ES-I3 (cell line): ENCODE measurements around the gene TPD52L2.
A peak's percentile ranks its signal among the peaks of the same experiment; 100 is the strongest.
"Not testable (repeated sequence)": the region's sequence is repeated elsewhere in the genome, so short reads cannot be mapped to it uniquely, and the experiment has no call there.

Source experiments
- H3K36me3 ChIP-seq: 2 replicates; pipeline ENCODE4 v1.6.1; 2013; ENCODE audit warnings: mild to moderate bottlenecking, low read length, control low read depth, moderate library complexity; ENCODE audit not compliant: insufficient read depth
- H3K4me1 ChIP-seq: 2 replicates; pipeline ENCODE4 v1.6.1; 2013; ENCODE audit warnings: mild to moderate bottlenecking, control low read depth, low read length; ENCODE audit not compliant: insufficient read depth
- H3K9ac ChIP-seq: 2 replicates; pipeline ENCODE4 v1.6.1; 2013; ENCODE audit warnings: low read depth, mild to moderate bottlenecking, low read length, moderate library complexity
- H3K9me3 ChIP-seq: 2 replicates; pipeline ENCODE4 v1.6.1; 2013; ENCODE audit warnings: mild to moderate bottlenecking, low read length, moderate library complexity; ENCODE audit not compliant: control insufficient read depth, insufficient read depth

Gene TPD52L2

GRCh38 chr20:63844511-63844991 is 20.5 kb upstream of the TPD52L2 start:
- no peaks in the 10 kb centered on the region for H3K9me3 ChIP-seq
- no peaks in the 10 kb centered on the region for H3K36me3 ChIP-seq
- peaks cover 18% of the 10 kb centered on the region for H3K4me1 ChIP-seq
- H3K9ac ChIP-seq, result no peak overlapping the region

- peaks cover 18% of the 10 kb centered on the region for H3K4me1 ChIP-seq
- H3K36me3 ChIP-seq, result no peaks in the 10 kb centered on the region
- no peaks in the 10 kb centered on the region for H3K9me3 ChIP-seq
- peak overlapping the region; percentile 67 for H3K9ac ChIP-seq
These were observed 18.8 kb upstream of the TPD52L2 start for GRCh38 chr20:63846128-63846771.

- H3K9me3 ChIP-seq, result no peaks in the 10 kb centered on the region
- peak overlapping the region; percentile 67 for H3K9ac ChIP-seq
- H3K4me1 ChIP-seq, result peaks cover 18% of the 10 kb centered on the region
- H3K36me3 ChIP-seq, result no peaks in the 10 kb centered on the region
These were observed 18.2 kb upstream of the TPD52L2 start for GRCh38 chr20:63846888-63847236.

- Histone ChIP-seq H3K4me1 (peaks cover 18% of the 10 kb centered on the region), H3K9me3 (no peaks in the 10 kb centered on the region), H3K36me3 (no peaks in the 10 kb centered on the region), H3K9ac (peak overlapping the region; percentile 28)
These were observed 17.6 kb upstream of the TPD52L2 start for GRCh38 chr20:63847237-63848002.

GRCh38 chr20:63848003-63848911 is 16.8 kb upstream of the TPD52L2 start:
- no peaks in the 10 kb centered on the region for H3K36me3 ChIP-seq
- no peaks in the 10 kb centered on the region for H3K9me3 ChIP-seq
- H3K4me1 ChIP-seq, result peaks cover 18% of the 10 kb centered on the region
- peak overlapping the region; percentile 28 for H3K9ac ChIP-seq

GRCh38 chr20:63850689-63851547 is 14.2 kb upstream of the TPD52L2 start:
- Histone ChIP-seq H3K4me1 (peaks cover 30% of the 10 kb centered on the region), H3K9ac (no peak overlapping the region), H3K9me3 (no peaks in the 10 kb centered on the region), H3K36me3 (no peaks in the 10 kb centered on the region)

- H3K4me1 ChIP-seq, result peaks cover 30% of the 10 kb centered on the region
These were observed 13.5 kb upstream of the TPD52L2 start for GRCh38 chr20:63851548-63851943.

GRCh38 chr20:63853733-63854068 is 11.4 kb upstream of the TPD52L2 start:
- H3K9ac ChIP-seq, H3K9me3 ChIP-seq, H3K36me3 ChIP-seq: not testable (repeated sequence)
- peaks cover 16% of the 10 kb centered on the region; the same call in 1 of the 2 replicates for H3K4me1 ChIP-seq

More at GRCh38 chr20:63851548-63851943, 13.5 kb upstream of the TPD52L2 start:
- H3K36me3 ChIP-seq, H3K9ac ChIP-seq, H3K9me3 ChIP-seq: not testable (repeated sequence)

GRCh38 chr20:63854069-63854765 is 10.9 kb upstream of the TPD52L2 start:
- H3K9ac ChIP-seq, result peak overlapping the region; percentile 47
- H3K9me3 ChIP-seq, result no peaks in the 10 kb centered on the region
- H3K4me1 ChIP-seq, result peaks cover 20% of the 10 kb centered on the region; the same call in 1 of the 2 replicates
- H3K36me3 ChIP-seq, result no peaks in the 10 kb centered on the region

- no peaks in the 10 kb centered on the region for H3K9me3 ChIP-seq
- H3K9ac ChIP-seq, result peak overlapping the region; percentile 47
- peaks cover 26% of the 10 kb centered on the region; the same call in 1 of the 2 replicates for H3K4me1 ChIP-seq
- no peaks in the 10 kb centered on the region for H3K36me3 ChIP-seq
These were observed 10.2 kb upstream of the TPD52L2 start for GRCh38 chr20:63854766-63855362.

- Histone ChIP-seq H3K9ac (peak overlapping the region; percentile 47), H3K4me1 (peaks cover 26% of the 10 kb centered on the region; the same call in 1 of the 2 replicates), H3K36me3 (no peaks in the 10 kb centered on the region), H3K9me3 (no peaks in the 10 kb centered on the region)
These were observed 9.5 kb upstream of the TPD52L2 start for GRCh38 chr20:63855363-63856097.

GRCh38 chr20:63856098-63856511 is 9.0 kb upstream of the TPD52L2 start:
- Histone ChIP-seq H3K36me3 (no peaks in the 10 kb centered on the region), H3K9me3 (no peaks in the 10 kb centered on the region), H3K4me1 (peaks cover 26% of the 10 kb centered on the region; the same call in 1 of the 2 replicates), H3K9ac (peak overlapping the region; percentile 47; the same call in 1 of the 2 replicates)
